Calu3 (cell line): ENCODE measurements around the gene STH. TPM values are rescaled to one million over a fixed set of nuclear protein-coding genes. Genes with fewer than 3 reads are reported as not detected.
A peak's percentile ranks its signal among the peaks of the same experiment; 100 is the strongest.
"Not testable (repeated sequence)": the region's sequence is repeated elsewhere in the genome, so short reads cannot be mapped to it uniquely, and the experiment has no call there.

ENCODE experiments used
- BruUV-seq: library from RNA; stranded (reverse); fragments of 400-500 nt; replicated peaks from 2 replicates; lab custom pipeline; 2021; lab: Mats Ljungman, UMichigan
- CTCF ChIA-PET: fragments of 300-600 bp; sonication (Branson Sonifier 250); formaldehyde crosslinking; loops from one replicate; lab custom pipeline; 2022; ENCODE audit warnings: antibody characterized with exemption; lab: Charles Lee
- DNase-seq: peaks from one replicate; pipeline ENCODE4 v3.0.0; 2022
- H3K27ac Mint-ChIP-seq: one replicate; pipeline ENCODE4 v1.8.0; 2022; ENCODE audit warnings: mixed read lengths; ENCODE audit not compliant: unreplicated experiment
- H3K27me3 Mint-ChIP-seq: one replicate; pipeline ENCODE4 v1.8.0; 2022; ENCODE audit warnings: mixed read lengths; ENCODE audit not compliant: unreplicated experiment
- H3K36me3 Mint-ChIP-seq: one replicate; pipeline ENCODE4 v1.8.0; 2022; ENCODE audit warnings: mild to moderate bottlenecking, moderate library complexity, mixed read lengths; ENCODE audit not compliant: insufficient read depth, unreplicated experiment
- H3K4me1 Mint-ChIP-seq: one replicate; pipeline ENCODE4 v1.8.0; 2022; ENCODE audit warnings: mild to moderate bottlenecking, low read depth, mixed read lengths; ENCODE audit not compliant: unreplicated experiment
- H3K4me3 Mint-ChIP-seq: one replicate; pipeline ENCODE4 v1.8.0; 2022; ENCODE audit warnings: mild to moderate bottlenecking, low read depth, moderate library complexity, mixed read lengths; ENCODE audit not compliant: unreplicated experiment
- H3K9me3 Mint-ChIP-seq: one replicate; pipeline ENCODE4 v1.8.0; 2022; ENCODE audit warnings: low read depth, mixed read lengths; ENCODE audit not compliant: unreplicated experiment
- intact Hi-C: fragments of 100-400 bp; cut with micrococcal nuclease; formaldehyde crosslinking; loops from one replicate; pipeline ENCODE4 v1.10.0; 2022; ENCODE audit not compliant: unreplicated experiment
- total RNA-seq: library from RNA; stranded (reverse); gene quantifications from 2 replicates; pipeline ENCODE4 v1.2.3, GENCODE V29; 2022
- TF ChIP-seq, protein P1 (sequence below): fragments of 200-600 bp; IDR thresholded peaks from one replicate; pipeline ENCODE4 v1.8.0; 2022; ENCODE audit warnings: antibody characterized with exemption; ENCODE audit not compliant: unreplicated experiment

The STH gene
- total RNA-seq, 1 experiment from 2014 or later, result not detected

DNA sequence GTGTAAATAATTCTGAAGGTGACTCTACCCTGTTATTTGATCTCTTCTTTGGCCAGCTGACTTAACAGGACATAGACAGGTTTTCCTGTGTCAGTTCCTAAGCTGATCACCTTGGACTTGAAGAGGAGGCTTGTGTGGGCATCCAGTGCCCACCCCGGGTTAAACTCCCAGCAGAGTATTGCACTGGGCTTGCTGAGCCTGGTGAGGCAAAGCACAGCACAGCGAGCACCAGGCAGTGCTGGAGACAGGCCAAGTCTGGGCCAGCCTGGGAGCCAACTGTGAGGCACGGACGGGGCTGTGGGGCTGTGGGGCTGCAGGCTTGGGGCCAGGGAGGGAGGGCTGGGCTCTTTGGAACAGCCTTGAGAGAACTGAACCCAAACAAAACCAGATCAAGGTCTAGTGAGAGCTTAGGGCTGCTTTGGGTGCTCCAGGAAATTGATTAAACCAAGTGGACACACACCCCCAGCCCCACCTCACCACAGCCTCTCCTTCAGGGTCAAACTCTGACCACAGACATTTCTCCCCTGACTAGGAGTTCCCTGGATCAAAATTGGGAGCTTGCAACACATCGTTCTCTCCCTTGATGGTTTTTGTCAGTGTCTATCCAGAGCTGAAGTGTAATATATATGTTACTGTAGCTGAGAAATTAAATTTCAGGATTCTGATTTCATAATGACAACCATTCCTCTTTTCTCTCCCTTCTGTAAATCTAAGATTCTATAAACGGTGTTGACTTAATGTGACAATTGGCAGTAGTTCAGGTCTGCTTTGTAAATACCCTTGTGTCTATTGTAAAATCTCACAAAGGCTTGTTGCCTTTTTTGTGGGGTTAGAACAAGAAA lies 5.1 kb downstream of the STH start:
- Mint-ChIP-seq H3K4me3 (no peak overlapping the region), H3K27ac (no peak overlapping the region), H3K4me1 (peaks cover 19% of the 10 kb centered on the region), H3K36me3 (no peaks in the 10 kb centered on the region), H3K9me3 (peaks cover 5% of the 10 kb centered on the region), H3K27me3 (peaks cover 17% of the 10 kb centered on the region)
- TF ChIP-seq, protein P1, sequence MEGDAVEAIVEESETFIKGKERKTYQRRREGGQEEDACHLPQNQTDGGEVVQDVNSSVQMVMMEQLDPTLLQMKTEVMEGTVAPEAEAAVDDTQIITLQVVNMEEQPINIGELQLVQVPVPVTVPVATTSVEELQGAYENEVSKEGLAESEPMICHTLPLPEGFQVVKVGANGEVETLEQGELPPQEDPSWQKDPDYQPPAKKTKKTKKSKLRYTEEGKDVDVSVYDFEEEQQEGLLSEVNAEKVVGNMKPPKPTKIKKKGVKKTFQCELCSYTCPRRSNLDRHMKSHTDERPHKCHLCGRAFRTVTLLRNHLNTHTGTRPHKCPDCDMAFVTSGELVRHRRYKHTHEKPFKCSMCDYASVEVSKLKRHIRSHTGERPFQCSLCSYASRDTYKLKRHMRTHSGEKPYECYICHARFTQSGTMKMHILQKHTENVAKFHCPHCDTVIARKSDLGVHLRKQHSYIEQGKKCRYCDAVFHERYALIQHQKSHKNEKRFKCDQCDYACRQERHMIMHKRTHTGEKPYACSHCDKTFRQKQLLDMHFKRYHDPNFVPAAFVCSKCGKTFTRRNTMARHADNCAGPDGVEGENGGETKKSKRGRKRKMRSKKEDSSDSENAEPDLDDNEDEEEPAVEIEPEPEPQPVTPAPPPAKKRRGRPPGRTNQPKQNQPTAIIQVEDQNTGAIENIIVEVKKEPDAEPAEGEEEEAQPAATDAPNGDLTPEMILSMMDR, result no peak
- peak; percentile 62 for DNase-seq
- CTCF ChIA-PET, result interaction anchor here (1.1 to 2.2 kb wide), 4 partner anchors 40 to 209 kb away, joined by 4 to 21 read pairs (median 11); partner anchors contain the start of gene KANSL1
- BruUV-seq, result no TSS peak
- intact Hi-C loops, result loop anchor here (5.0 to 10.0 kb wide), 3 partner anchors 38 to 281 kb away; partner anchors contain the start of gene KANSL1

DNA sequence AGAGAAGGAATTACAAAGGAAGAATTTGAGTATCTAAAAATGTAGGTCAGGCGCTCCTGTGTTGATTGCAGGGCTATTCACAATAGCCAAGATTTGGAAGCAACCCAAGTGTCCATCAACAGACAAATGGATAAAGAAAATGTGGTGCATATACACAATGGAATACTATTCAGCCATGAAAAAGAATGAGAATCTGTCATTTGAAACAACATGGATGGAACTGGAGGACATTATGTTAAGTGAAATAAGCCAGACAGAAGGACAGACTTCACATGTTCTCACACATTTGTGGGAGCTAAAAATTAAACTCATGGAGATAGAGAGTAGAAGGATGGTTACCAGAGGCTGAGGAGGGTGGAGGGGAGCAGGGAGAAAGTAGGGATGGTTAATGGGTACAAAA lies 7.0 kb downstream of the STH start:
- BruUV-seq, H3K36me3 Mint-ChIP-seq, H3K4me3 Mint-ChIP-seq, CTCF ChIA-PET, H3K27ac Mint-ChIP-seq, H3K9me3 Mint-ChIP-seq, DNase-seq: not testable (repeated sequence)
- H3K4me1 Mint-ChIP-seq, result peaks cover 19% of the 10 kb centered on the region
- H3K27me3 Mint-ChIP-seq, result peaks cover 22% of the 10 kb centered on the region
- intact Hi-C loops, result loop anchor here (10.0 kb wide), 1 partner anchor 279 kb away; no protein-coding TSS in a partner anchor

DNA sequence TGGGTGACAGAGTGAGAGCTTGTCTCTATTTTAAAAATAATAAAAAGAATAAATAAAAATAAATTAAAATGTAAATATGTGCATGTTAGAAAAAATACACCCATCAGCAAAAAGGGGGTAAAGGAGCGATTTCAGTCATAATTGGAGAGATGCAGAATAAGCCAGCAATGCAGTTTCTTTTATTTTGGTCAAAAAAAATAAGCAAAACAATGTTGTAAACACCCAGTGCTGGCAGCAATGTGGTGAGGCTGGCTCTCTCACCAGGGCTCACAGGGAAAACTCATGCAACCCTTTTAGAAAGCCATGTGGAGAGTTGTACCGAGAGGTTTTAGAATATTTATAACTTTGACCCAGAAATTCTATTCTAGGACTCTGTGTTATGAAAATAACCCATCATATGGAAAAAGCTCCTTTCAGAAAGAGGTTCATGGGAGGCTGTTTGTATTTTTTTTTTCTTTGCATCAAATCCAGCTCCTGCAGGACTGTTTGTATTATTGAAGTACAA lies 8.5 kb downstream of the STH start:
- no TSS peak for BruUV-seq
- peaks cover 36% of the 10 kb centered on the region for H3K27me3 Mint-ChIP-seq

DNA sequence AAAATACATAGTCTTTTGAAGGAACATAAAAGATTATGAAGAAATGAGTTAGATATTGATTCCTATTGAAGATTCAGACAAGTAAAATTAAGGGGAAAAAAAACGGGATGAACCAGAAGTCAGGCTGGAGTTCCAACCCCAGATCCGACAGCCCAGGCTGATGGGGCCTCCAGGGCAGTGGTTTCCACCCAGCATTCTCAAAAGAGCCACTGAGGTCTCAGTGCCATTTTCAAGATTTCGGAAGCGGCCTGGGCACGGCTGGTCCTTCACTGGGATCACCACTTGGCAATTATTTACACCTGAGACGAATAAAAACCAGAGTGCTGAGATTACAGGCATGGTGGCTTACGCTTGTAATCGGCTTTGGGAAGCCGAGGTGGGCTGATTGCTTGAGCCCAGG lies 9.5 kb downstream of the STH start:
- no peak for DNase-seq
- Mint-ChIP-seq H3K9me3 (peaks cover 5% of the 10 kb centered on the region), H3K4me1 (peaks cover 13% of the 10 kb centered on the region), H3K27ac (no peak overlapping the region), H3K4me3 (no peak overlapping the region), H3K36me3 (no peaks in the 10 kb centered on the region), H3K27me3 (peaks cover 47% of the 10 kb centered on the region)
- TF ChIP-seq, protein P1, result no peak
- BruUV-seq, result no TSS peak
- intact Hi-C loops, result loop anchor here (10.0 kb wide), 1 partner anchor 276 kb away; no protein-coding TSS in a partner anchor
- CTCF ChIA-PET, result no interaction called here

More for the DNA sequence above, 8.5 kb downstream of the STH start:
- H3K4me1 Mint-ChIP-seq, result peaks cover 14% of the 10 kb centered on the region
- no peak for DNase-seq
- no peak overlapping the region for H3K4me3 Mint-ChIP-seq
- no peak overlapping the region for H3K27ac Mint-ChIP-seq
- TF ChIP-seq, protein P1, result no peak
- H3K36me3 Mint-ChIP-seq, result no peaks in the 10 kb centered on the region
- intact Hi-C loops, result loop anchor here (10.0 kb wide), 1 partner anchor 277 kb away; no protein-coding TSS in a partner anchor
- H3K9me3 Mint-ChIP-seq, result peaks cover 5% of the 10 kb centered on the region
- CTCF ChIA-PET, result interaction anchor here (0.7 kb wide), 1 partner anchor 13 kb away, joined by 3 read pairs; no protein-coding TSS in a partner anchor
